Thyroid gland (tissue), 4 donors: ENCODE measurements around the gene SURF2.

Source experiments
- CTCF ChIP-seq, 6 experiments: fragments of 200-600 bp in 3 of 6; fragments of 450-650 bp in 3 of 6; sonication (generic) in 3 of 6; IDR thresholded peaks; one replicate each; pipeline ENCODE4 v1.5.1; 2016 to 2019; ENCODE audit warnings: antibody characterized with exemption in 6 of 6, mild to moderate bottlenecking in 2 of 6, inconsistent platforms in 1 of 6, moderate library complexity in 1 of 6
- POLR2A ChIP-seq, 2 donors: fragments of 450-650 bp; IDR thresholded peaks; one replicate each; pipeline ENCODE4 v1.6.1; 2017; ENCODE audit warnings: antibody characterized with exemption in 2 of 2, mild to moderate bottlenecking in 2 of 2, moderate library complexity in 1 of 2

- TF ChIP-seq POLR2A (IDR thresholded peaks at IDR 0.05) (no peak), CTCF (IDR thresholded peaks at IDR 0.05) (no peak)
These were observed 1.6 kb upstream of the SURF2 start for GRCh38 chr9:133354766-133355165.
